HG03460 (cell line): Measurements from ENCODE around the gene CCNL1.
"Not testable (repeated sequence)": the region's sequence is repeated elsewhere in the genome, so short reads cannot be mapped to it uniquely, and the experiment has no call there.

Experiments
- ATAC-seq: cut with Tn5 transposase; IDR thresholded peaks from one replicate; pipeline ENCODE4 v1.9.1; 2021; ENCODE audit not compliant: unreplicated experiment

CCNL1 gene

DNA sequence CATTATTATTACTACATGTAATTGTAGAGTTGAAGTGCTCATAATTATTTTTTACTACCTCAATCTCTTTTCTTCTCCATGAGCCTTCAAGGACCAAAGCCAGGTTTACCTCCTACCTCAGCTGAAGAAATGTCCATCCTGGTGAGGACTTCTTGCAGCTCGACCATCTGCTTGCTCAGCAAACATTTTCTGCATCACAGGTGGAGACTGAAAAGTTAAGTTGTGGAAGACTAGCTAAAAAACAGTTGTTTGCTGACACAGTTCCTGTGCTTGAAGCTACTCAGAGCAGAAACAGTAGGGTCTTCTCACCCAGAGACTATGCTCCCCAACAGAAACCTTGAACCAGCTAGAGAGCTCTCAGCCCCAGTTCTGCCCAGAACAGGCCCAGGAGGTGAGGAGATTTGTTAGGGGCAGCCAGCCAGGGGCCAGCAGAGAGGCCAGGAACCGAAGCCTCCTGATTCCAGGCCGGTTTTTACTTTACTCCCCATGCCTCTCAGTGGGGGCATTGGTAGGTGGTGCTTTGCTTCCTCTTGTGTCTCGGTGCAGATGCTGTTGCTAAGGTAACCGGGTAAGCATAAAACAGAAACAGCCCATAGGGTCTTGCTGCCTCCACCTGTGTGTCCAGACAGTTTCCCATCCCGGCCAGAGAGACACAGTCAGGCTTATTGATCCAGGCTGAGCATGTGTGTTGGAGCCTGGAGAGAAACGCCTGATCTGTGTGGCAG, 54.9 kb downstream of the CCNL1 start:
- peak; percentile 59 for ATAC-seq

DNA sequence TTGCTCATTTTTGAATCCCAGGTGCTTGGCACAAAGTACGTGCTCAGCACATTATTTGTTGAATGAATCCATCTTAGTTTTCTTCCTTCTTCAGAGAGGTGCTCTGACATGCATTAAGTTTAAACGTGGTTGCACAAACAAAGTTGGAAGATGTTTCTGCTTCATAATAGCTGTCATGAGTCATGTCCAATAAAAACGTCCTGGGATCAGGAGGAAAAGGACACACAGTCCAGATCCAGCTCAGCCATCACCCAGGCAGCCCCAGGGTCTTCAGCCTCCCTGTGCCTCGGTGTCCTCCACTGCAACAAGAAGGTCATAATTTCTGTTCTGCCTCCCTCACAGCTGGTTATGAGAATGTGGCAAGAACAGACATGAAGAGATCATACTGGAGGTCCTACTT, 55.4 kb downstream of the CCNL1 start:
- no peak for ATAC-seq

DNA sequence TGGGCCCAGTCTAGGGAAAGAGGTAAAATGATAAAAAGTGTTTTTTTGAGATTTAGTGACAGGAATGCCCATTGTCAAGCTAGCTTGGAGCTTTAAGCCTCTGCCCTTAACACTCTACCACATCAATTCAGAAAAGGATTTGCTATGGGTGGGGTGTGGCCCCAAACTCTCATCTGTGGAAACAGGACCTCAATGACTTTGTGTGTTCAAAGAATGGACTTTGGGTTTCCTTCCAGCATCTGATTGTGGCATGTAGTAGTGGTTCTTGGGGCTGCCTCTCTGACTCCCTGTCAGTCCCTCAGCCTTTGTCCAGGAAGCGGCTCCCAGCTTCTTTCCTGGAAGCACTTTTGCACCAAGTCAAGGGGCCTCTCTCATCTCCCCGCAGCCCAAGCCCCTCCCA, 56.1 kb downstream of the CCNL1 start:
- ATAC-seq: no peak

DNA sequence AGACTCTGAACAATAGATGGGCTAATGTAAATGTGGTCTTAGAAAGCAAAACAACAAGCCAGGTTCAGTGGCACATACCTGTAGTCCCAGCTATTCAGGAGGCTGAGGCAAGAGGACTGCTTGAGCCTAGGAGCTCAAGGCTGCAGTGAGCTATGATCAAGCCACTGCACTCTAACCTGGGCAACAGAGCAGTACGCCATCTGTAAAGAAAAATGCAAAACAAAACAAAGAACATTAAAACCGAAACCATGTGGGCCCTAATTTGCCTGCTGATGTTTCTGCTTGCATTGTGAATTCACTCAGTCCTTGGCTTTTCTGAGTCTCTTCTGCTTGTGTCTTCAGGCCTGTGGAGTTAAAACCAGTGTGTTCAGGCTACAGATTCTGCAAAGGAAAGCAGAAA, 56.7 kb downstream of the CCNL1 start:
- peak; percentile 89 for ATAC-seq

DNA sequence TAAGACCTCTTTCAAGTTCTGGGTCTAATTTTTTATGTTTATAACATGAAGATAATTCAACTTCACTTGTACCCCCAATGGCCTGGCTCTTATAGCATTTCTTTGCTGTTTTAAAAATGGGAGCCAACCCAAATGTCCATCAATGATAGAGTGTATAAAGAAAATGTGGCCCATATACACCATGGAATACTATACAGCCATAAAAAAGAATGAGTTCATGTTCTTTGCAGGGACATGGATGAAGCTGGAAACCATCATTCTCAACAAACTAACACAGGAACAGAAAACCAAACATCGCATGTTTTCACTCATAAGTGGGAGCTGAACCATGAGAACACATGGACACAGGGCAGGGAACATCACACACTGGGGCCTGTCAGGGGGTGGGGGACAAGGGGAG, 57.4 kb downstream of the CCNL1 start:
- ATAC-seq: not testable (repeated sequence)

DNA sequence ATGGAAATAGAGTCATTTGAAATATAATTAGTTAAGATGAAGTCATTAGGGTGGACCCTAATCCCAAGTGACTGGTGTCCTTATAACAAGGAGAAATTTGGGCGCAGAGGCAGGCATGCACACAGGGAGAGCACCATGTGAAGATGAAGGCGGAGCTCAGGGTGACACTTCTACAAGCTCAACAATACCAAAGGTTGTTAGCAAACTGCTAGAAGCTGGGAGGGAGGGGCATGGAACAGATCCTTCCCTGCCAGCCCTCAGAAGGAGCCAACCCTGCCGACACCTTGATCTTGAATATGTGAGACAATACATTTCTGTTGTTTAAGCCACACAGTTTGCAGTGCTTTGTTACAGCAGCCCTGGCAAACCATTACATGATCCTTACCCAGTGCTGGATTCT, 57.8 kb downstream of the CCNL1 start:
- ATAC-seq: no peak

DNA sequence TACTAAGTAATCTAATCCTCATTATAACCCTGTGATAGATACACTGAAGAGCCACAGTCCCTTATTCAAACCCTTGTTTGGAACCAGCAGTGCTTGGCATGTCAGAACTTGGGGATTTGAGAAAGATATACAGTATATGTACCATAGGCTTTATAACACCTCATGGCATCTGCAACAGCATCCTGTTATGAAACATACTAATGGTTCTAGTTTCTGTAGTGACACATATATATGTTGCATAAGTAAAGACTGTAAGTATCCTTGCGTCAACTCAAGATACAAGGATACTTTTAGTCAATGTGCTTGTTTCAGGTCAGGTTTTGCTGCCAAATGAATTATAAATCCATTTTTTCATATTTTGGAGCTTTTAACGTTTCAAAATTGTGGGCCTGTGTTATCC, 58.5 kb downstream of the CCNL1 start:
- ATAC-seq: no peak

DNA sequence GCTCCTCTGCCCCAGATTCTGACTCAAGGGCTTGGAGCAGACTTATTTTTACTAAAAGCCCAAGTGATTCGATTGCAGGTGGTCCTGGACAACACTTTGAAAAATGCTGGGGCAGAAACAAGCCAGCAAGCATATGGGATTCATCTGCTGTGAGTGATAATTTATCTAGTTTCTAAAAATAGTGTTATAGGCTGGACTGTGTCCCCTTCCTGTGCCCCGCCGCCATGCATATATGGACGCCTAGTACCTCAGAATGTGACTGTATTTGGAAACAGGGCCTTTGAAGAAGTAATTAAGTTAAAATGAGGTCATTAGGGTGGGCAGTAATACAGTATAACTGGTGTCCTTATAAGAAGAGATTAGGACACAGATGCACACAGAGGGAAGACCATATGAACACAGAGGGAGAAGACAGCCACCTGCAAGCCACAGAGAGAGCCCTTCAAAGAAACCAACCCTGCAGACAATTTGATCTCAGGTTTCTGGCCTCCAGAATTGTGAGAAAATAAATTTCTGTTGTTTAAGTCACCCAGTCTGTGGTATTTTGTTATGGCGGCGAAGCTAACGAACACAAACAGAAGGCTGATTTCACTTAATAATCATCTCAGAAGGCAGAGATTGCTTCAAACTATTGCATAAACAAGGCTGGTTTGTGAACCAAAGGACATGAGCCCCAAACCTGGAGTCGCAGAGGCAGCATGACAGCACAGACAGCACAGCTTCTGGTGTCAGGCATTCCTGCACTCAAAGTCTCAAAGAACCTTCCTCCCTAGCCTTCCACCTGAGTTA, 59.1 kb downstream of the CCNL1 start:
- ATAC-seq: no peak

DNA sequence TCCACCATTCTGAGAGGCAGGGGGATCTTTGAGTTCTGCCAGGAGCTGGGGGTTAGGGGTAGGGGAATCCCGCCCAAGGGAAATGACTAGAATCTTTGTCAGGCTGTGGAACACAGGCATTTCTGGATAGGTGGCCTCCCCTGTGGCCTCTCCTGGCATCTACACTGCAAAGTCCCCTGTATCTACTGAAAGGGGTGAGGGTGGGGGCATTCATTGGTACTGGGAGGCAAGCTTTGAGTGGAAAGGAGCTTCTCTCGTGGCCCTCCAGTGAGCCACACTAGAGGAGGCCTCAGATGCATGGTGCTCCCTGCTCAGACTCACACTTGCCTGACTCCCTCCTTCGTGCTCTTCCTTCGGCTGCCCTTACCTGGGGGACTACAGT, 59.9 kb downstream of the CCNL1 start:
- no peak for ATAC-seq

DNA sequence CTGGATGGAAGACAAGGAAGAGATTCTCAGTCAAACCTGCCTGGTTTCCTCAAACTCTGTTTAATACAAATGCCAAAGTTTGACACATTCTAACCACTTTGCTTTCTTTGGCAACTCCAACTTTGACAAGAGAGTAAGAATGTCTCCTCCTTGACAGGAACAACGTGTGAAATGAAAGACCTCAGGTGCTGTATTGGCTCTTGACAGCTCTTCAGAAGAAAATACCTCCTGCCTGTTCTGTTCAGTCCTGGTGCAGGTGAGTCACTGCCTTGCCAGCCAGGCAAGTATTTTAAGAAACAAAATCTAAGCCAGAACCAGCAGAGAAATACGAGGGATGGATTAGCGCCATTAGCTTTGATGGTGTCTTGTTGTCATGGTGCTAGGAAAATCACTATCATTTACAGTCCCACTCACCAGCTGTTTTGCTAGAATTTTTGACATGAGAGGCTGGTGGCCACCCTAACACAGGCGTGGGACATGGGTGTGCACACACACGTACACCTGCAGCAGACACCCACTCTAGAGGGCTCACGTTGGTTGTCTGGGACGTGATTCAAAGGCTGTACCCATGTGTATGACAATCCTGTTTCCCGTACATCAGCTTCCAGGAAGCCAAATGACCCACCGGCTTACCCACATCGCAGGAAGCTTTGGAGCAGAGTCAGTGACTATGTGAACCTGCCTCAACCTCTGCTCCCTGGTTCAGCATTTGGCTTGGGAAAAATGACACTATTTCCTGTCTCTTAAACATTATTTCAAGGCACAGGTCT, 60.4 kb downstream of the CCNL1 start:
- no peak for ATAC-seq

DNA sequence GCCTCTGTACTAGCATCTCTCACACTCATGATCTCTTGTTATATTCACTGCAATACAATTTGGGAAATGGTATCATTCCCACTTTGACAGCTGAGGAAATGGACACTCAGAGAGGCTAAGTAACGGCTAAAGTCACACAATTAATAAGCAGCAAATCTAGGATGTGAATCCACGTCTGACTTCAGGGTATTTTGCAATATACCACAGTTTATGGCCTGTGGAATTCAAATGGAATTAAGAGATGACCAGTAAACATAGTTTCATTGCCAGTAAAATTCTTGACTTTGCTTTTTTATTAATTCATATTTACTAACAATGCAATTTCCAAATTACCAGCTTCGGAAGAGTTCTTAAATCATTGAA, 61.1 kb downstream of the CCNL1 start:
- ATAC-seq: no peak

DNA sequence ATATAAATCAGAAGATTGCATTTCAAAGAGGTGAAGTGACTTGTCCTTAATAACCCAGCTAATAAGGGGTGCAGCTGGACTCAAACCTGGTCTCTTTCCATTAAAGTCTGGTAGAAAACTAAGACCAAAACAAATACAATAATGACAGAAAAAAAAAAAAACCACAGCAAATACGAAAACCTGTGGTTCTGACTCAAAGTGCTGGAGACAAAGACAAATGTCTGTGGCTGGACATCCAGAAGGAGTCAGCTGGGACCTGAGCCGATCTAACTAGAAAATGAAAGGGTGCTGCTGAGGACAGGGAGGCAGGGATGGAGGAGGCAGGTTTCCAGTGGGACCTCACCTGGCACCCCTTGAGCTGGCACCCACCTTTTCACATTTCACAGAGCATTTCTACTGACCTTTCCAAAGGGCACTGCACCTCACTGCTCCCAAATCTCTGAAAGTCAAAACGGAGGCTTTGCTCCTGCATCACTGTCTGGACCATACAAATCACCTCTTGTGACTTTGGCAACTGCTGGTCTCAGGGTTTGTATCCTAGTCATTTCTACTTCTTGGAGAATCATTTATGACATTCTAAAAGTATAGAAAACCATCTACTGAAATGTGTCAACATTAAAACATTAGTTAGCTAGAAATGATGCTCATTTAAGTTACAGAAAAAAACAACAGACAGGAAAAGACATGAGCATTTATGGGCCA, 61.7 kb downstream of the CCNL1 start:
- no peak for ATAC-seq
